ENCODE measurements around the gene CST3.

- TF ChIP-seq CTCF (IDR thresholded peaks at IDR 0.05; ENCODE audit: borderline replicate concordance, extremely low read depth, low read length, poor library complexity, severe bottlenecking) (no peak), EZH2 (IDR thresholded peaks at IDR 0.05; ENCODE audit: borderline replicate concordance, low read depth, low read length, severe bottlenecking) (no peak)
Observed at GRCh38 chr20:23629542-23630391, 8.0 kb downstream of the CST3 start.

Measured in DND-41 (cell line).